22Rv1 (cell line): Measurements from ENCODE around the gene CELF2.

ENCODE experiments used
- CTCF ChIP-seq: fragments of 450-650 bp; IDR thresholded peaks from 2 replicates; pipeline ENCODE4 v1.5.1; 2017; ENCODE audit warnings: mild to moderate bottlenecking
- ZFX ChIP-seq: fragments of 450-650 bp; IDR thresholded peaks from 2 replicates; pipeline ENCODE4 v1.6.1; 2017; ENCODE audit warnings: antibody characterized with exemption, borderline replicate concordance

GRCh38 chr10:11176746-11177145 is 159.1 kb downstream of the CELF2 start:
- no peak for TF ChIP-seq CTCF
- TF ChIP-seq ZFX = no peak
